ENCODE results near the gene CHPT1.
"Not testable (repeated sequence)": the region's sequence is repeated elsewhere in the genome, so short reads cannot be mapped to it uniquely, and the experiment has no call there.

CHPT1 gene

GRCh38 chr12:101670007-101670671, 27.3 kb upstream of the CHPT1 start:
- H3K4me3 ChIP-seq (ENCODE audit: low read depth, low read length): no peak overlapping the region
- TF ChIP-seq CTCF (IDR thresholded peaks at IDR 0.05; ENCODE audit: control insufficient read depth, extremely low read depth, insufficient read depth): peak; percentile 38; the same call in 1 of the 2 replicates
- no peak for DNase-seq (ENCODE audit: low read depth)

GRCh38 chr12:101671157-101671791, 26.2 kb upstream of the CHPT1 start:
- no peak for TF ChIP-seq CTCF (IDR thresholded peaks at IDR 0.05; ENCODE audit: control insufficient read depth, extremely low read depth, insufficient read depth)
- DNase-seq (ENCODE audit: low read depth): no peak
- H3K4me3 ChIP-seq (ENCODE audit: low read depth, low read length): no peak overlapping the region

- no peak for TF ChIP-seq CTCF (IDR thresholded peaks at IDR 0.05; ENCODE audit: control insufficient read depth, extremely low read depth, insufficient read depth)
- no peak overlapping the region for H3K4me3 ChIP-seq (ENCODE audit: low read depth, low read length)
- DNase-seq (ENCODE audit: low read depth): no peak
Observed at GRCh38 chr12:101671833-101672232, 25.6 kb upstream of the CHPT1 start.

GRCh38 chr12:101675555-101675954, 21.9 kb upstream of the CHPT1 start:
- no peak for DNase-seq (ENCODE audit: low read depth)
- no peak for TF ChIP-seq CTCF (IDR thresholded peaks at IDR 0.05; ENCODE audit: control insufficient read depth, extremely low read depth, insufficient read depth)
- no peak overlapping the region for H3K4me3 ChIP-seq (ENCODE audit: low read depth, low read length)

- H3K4me3 ChIP-seq (ENCODE audit: low read depth, low read length); DNase-seq (ENCODE audit: low read depth): not testable (repeated sequence)
Observed at GRCh38 chr12:101676497-101676896, 20.9 kb upstream of the CHPT1 start.

GRCh38 chr12:101678081-101678480, 19.4 kb upstream of the CHPT1 start:
- no peak overlapping the region for H3K4me3 ChIP-seq (ENCODE audit: low read depth, low read length)
- TF ChIP-seq CTCF (IDR thresholded peaks at IDR 0.05; ENCODE audit: control insufficient read depth, extremely low read depth, insufficient read depth): no peak
- no peak for DNase-seq (ENCODE audit: low read depth)

- no peak overlapping the region for H3K4me3 ChIP-seq (ENCODE audit: low read depth, low read length)
- TF ChIP-seq CTCF (IDR thresholded peaks at IDR 0.05; ENCODE audit: control insufficient read depth, extremely low read depth, insufficient read depth): no peak
- DNase-seq (ENCODE audit: low read depth): no peak
Observed at GRCh38 chr12:101680240-101680639, 17.2 kb upstream of the CHPT1 start.

Data from LNCaP clone FGC (cell line).